ENCODE data around the gene SLC35E3.

DNA sequence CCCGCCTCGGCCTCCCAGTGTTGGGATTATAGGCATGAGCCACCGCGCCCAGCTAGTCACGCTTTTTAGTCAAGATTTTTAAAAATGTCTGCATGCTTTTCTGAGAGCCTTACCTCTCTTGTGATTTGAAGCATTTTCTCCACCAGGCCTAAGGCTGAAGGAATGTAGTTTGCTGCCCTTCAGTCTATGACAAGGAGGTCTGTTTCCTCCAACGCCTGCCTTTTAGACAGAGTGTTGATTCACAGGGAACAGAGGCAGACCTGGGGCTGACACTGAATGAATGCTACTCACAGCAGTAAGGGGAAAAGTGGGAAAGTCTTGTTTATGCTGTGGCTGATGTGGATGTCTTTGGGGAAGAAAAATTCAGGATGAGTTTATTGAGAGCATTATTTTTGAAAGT lies 34.8 kb downstream of the SLC35E3 start:
- TF ChIP-seq, protein P1, sequence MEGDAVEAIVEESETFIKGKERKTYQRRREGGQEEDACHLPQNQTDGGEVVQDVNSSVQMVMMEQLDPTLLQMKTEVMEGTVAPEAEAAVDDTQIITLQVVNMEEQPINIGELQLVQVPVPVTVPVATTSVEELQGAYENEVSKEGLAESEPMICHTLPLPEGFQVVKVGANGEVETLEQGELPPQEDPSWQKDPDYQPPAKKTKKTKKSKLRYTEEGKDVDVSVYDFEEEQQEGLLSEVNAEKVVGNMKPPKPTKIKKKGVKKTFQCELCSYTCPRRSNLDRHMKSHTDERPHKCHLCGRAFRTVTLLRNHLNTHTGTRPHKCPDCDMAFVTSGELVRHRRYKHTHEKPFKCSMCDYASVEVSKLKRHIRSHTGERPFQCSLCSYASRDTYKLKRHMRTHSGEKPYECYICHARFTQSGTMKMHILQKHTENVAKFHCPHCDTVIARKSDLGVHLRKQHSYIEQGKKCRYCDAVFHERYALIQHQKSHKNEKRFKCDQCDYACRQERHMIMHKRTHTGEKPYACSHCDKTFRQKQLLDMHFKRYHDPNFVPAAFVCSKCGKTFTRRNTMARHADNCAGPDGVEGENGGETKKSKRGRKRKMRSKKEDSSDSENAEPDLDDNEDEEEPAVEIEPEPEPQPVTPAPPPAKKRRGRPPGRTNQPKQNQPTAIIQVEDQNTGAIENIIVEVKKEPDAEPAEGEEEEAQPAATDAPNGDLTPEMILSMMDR (IDR thresholded peaks at IDR 0.05; ENCODE audit: low read length) = no peak
- no peak for TF ChIP-seq EZH2 (IDR thresholded peaks at IDR 0.05; ENCODE audit: borderline replicate concordance, low read length)

Data from OCI-LY1 (cell line).